Stimulated activated CD4-positive, alpha-beta T cell treated with anti-CD3 and anti-CD28 coated beads, Interleukin-4, amount 100 ng/mL, for 48 hours (primary cell): Measurements from ENCODE around the gene DAPK2.

Experiments
- DNase-seq, 2 donors: peaks; one replicate each; pipeline ENCODE4 v3.0.0-alpha.2; 2020; ENCODE audit warnings: low read depth in 2 of 2

The DAPK2 gene

DNA sequence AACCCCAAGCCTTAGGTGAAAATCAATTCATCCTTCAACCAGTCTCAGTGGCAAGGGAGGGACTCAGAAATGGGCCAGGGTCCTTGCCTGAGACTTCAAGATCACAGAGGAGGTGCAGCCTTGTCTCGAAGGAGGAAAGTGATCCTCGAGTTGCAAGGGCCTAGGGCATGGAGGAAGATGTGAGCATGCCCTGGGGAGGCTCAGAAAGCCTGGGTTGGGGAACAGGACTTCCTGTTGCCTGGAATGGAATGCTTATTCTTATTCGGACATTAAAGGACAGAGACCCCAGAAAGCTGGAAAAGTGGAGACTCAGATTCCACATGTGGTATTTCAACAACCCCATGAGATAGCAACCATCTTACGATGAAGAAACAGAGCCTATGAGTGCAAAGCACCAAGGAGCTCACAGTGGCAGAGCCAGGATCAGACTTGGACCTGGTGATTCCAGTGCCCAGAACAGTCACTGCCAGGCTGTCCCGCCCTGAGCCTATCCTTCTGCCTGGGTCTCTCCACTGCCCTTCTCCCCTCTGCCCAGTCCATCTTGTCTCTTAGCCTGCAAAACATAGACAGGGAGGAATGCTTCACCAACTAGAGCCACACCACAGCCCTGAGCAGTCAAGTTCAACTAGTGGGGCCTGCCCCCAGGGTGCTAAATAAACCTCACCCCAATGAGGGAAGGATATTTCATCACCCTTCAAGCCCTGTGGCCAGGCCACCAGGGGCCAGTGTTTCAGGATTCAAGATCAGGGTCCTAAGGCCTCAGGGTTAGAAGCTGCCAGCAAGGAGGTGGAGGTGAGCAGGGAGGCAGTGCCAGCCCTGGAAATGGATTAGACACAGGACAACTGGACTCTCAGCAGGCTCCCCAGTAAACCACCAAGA, 21.9 kb downstream of the DAPK2 start:
- DNase-seq: no peak

DNA sequence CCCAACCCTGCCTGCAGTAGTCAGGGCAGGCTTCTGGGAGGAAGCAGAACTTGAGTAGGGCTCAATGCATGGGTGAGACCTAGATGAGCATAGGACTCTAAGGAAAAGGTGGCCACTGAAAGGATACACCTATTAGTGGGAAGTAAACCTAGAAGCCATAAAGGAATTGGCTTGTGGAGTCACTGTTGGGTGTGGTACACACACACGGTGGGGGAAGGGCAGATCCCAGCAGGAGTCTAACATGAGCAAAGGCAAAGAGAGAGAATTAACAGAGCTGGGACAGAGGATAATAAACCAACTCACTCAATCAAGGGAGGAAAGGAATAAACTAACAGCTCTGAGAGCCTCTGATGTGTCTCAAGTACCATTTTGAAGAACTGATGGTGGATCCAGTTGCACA, 23.1 kb downstream of the DAPK2 start:
- DNase-seq: no peak

DNA sequence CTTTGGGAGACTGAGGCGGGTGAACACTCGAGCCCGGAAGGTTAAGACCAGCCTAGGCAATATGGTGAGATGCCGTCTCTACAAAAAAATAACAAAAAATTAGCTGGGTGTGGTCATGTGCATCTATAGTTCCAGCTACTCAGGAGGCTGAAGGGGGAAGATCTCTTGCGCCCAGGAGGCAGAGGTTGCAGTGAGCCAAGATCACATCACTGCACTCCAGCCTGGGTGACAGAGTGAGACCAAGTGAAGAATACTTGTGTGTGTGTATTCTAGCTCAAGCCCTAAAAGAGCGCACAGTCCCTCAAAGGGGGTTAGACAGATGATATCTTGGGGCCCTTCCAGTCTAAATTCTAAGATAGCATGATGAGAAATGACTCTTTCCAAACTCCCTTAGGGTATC, 23.7 kb downstream of the DAPK2 start:
- DNase-seq: no peak

DNA sequence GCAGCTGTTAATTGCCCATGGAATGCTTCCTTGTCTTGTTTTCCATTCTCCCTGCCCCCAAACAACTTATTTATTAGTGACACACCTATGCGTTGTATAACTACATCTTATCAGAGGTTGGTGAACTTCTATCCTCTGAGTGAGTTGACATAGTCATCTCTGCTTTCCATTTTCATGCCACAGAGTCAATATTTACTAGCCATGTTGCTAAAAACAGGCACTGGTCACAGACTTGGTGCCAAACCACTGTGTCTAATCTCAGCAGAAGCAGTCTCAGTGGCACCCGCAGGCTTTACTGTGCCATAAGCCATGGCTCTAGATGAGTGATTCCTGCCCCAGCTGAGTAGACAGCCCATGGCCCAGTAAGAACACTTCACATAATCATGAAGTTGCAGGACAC, 26.5 kb downstream of the DAPK2 start:
- no peak for DNase-seq

DNA sequence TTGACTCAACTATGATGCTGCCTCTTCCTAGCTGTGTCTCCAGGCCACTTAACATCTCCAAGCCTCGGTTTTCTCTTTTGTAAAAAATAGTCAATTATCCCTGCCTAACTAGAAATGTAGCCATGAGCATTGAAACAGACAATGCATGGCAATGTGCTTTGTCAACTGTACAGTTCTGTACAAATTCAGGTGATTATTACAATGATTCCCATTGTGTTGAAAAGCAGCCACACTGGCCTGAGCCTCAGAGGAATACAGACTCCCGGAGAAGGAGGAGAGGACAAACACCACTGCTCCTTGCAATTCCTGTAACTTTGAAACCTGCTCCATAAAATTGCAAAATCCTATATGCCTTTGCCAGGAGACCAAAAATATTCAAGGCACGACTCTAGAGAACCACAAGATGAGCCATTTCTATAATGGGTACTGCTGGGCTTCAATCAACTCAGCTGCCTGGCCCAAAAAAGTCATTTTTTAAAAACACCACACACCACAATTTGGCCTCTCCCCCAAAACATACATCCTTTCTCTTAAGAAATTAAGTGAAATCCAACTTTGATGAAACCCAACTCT, 28.6 kb downstream of the DAPK2 start:
- DNase-seq: no peak

DNA sequence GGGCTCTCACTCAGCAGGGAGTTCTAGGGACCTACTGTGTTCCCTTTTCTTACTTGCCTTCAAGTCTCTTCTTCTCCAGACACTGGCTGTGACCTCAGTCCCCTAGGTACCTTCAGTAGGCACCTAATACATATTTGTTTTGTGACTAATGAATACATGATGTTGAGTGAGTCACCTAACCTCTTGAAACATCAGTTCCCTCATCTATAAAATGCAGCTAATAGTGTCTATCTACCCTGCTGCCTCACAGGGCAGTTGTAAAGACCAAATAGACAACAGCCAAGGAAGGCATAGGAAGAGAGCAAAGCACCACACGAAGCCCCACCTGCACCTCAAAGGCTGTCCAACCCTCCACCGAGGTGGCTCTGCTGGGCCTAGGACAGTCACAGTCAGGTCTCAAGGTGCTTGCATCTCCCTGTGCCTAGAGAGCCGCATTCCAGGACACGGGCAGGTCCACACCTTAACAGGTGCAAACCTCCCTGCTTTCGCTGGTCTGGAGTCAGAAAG, 29.1 kb downstream of the DAPK2 start:
- DNase-seq: no peak

DNA sequence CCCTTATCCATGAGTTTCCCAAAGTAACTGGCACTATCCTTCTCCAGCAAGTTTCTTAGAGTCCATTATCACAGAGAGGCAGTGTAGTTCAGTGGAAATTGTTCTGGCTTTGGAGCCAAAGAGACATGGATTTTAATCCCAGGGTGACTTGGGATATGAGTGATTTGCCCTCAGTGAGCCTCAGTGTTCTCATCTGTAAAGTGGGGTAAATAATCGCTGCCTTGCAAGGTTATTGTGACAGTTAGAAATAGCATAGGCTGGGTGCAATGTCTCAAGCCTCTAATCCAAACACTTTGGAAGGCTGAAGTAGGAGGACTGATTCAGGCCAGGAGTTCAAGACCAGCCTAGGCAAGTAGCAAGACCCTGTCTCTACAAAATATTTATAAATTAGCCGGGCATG, 30.0 kb downstream of the DAPK2 start:
- no peak for DNase-seq

DNA sequence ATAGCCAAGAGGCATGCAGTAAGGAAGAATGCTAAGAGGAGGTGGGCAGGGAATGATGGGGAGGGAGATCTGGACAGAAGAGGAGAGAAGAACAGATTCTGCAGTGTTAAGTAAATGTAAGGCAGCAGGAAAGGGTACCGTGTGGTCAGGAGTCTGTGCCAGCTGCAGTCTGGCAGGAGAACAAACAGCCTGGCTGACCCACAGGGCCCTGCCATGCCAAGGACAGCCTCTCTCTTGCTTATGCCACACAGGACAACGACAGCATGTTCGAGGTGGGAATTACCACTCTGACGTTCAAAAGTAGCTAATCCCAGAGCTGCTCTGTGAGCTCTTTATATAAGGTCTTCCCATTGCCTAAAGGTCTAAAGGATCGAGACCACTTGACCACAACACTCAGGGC, 31.3 kb downstream of the DAPK2 start:
- DNase-seq: no peak

DNA sequence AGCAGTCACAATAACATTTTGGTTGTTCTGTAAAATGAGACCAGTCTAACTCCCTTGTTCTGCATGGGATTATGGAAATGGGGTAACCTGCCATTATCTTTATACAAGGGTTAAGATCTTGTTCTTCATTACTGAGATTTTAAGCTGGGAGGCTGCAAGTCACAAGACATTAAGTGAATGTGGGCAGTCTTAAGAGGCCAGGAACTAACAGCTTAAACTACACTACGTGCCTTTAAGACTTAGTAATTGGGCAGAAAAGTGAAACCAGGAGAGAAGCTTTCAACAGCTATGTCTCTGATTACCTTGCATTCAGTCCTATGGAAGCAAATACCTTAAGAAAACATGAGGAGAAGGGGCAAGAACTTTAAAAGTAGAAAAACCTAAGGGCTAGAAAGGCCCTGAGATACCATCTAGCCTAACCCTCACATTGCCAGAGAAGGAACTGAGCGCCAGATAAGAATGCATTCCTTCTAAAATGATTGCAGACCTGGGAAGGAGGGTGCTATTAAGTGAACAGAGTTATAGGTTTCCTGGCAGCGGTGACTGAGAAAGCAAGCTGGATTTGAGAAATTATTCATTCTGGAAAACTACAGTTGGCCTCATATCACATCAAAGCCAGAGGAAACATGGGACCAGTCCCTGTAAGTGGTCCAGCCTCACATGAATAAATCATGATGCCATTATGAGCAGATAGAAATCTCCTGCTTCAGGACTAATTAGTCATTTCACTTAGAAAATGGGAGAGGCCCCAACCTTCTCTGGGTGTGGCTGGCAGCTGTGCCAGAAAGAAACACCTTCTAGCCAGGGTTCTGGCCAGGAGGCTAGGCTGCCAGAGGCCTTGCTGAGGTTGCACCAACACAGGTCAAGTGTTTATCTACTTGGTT, 32.9 kb downstream of the DAPK2 start:
- DNase-seq: peak in 1 of 2 donors; percentile 9

DNA sequence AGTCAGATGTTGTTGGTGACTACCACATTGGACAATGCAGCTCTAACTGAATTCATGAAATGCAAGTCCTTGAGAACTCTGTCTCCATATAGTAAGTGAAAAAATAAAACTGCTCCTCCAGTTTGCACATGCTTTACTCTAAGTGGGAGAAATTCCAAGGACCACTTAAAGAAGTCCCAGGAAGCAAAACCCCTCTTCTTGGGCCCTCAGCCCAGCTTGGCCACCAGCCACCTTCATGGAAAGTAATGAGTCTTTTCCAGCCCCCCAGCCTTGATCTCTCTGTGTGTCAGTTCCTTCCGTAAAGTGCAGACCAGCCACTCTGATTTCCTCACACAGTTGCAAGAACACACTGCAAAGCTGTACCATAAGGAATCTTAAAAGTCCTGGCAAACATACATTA, 34.5 kb downstream of the DAPK2 start:
- no peak for DNase-seq

DNA sequence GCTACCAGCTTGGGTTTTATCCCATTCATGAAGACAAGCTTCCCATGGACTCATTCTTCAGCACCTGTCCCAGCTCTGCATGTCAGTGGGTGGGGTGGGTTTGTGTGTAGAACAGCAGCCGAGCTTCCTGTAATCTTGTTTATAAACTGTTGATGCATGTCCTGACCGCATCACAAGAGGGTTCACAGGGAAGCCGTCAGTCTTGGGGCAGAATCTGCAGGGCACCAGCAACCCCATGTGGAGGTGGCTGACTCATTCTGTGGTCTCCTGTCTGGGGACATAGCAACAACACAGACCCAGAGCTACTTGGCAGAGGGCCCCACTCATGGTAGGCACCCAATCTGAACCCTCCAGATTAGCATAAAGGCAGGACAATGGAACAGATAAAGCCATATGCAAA, 35.6 kb downstream of the DAPK2 start:
- DNase-seq: peak; percentile 64 to 80

DNA sequence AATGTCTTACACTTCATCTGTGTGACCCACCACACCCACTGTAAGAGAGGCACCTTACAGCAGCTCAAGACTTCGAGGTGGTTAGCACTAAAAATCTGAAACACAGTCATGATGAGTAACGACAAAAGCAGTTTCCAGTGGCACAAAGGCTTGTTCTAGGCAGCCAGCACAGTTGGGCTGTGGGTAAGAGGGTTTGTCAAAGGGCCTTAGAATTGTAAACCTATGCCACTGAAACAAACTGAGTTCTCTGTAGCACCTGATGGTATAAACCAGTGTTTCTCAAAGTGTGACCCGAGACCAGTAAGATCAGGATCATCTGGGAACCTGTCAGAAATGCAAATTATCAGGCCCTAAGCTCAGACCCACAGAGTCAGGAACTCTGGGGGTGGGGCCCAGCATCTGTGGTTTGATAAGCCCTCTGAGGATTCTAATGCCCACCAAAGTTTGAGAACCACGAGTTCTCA, 36.5 kb downstream of the DAPK2 start:
- peak; percentile 23 to 68 for DNase-seq

DNA sequence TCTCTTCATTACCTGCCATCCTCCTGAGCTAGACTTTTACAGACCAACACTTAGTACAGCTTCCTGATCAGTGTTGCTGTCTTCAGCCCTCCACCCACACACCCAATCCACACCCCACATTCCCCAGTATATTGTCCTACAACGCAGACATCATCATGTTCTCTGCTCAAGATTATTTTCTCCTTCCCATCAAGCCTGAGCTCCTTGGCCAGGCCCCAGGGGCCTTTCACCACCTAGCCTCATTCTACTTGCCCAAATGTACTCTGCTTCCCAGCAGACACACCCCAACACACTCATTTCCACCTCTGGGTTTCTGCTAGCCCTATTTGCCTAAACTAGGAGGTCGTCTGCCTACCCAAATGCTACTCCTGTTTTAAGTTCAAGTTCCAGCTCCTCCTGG, 37.0 kb downstream of the DAPK2 start:
- DNase-seq: peak in 1 of 2 donors; percentile 11

DNA sequence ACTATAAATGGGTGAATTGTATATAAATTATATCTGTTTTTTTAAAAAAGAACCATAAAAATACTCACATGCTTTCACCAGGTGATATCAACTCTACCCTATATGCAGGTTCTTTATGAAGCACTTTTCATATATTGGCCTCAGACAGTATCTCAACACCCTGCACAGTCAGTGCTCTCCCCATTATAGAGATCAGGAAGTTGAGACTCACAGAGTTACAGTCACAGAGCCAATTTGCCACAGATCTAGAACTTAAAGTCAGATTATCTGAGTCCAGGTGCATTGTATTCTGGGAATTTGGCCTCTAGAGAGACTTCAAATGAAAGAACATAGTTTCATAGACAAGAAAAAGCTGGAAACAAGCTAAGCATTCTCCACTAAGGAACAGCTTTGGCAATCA, 38.1 kb downstream of the DAPK2 start:
- no peak for DNase-seq

DNA sequence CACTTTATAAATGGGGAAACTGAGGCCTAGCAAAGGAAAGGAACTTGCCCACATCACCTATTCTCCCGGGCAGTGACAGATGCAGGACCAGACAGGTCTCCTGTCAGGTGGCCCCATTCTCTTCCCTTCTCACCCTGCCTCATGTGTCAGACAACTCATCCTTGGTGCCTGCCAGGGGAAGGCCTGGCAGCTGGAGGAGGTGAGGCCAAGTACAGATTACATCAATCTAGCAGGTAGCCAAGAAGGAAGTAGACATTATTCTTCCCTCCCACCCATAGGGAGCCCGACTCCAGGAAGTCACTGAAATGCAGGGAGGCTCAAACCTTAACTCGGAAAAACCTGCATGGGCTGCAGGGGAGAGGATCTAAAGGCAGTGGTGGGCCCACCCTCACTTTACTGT, 39.6 kb downstream of the DAPK2 start:
- no peak for DNase-seq

DNA sequence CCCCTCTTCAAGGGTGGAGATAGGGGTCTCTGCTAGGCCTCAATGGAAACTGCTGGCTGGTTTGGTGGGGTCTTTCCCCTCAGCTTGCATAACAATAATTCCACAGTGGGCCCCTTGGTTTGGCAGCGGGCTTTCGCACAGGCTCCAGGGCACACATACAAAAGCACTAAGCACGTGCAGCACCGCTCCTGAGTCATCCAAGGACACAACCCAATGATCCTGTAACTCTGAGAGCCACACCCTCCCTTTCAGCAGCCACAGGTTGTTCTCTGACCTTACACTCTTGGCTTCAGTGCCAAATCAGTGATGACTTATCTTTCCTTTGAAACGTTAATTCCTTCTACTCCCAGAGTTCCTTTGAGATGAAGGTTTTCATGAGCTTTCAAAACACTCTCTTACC, 41.7 kb downstream of the DAPK2 start:
- no peak for DNase-seq

DNA sequence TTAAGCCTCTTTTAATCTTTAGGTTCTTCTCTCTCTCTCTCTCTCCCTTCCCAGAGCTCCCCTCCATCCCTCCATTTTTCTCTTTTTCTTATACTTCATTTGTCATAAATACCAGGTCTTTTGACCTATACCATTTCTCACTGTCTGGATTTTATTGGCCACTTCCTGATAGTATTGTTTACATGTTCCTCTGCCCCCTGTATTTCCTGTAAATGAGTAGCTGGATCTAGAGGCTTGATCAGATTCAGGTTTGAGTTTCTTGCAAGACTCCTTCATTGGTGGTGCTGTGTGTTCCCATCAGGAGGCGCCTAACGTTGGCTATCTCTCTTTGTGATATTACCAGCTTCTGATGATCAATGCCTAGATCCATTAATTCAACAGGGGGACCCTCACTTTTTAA, 42.2 kb downstream of the DAPK2 start:
- no peak for DNase-seq

DNA sequence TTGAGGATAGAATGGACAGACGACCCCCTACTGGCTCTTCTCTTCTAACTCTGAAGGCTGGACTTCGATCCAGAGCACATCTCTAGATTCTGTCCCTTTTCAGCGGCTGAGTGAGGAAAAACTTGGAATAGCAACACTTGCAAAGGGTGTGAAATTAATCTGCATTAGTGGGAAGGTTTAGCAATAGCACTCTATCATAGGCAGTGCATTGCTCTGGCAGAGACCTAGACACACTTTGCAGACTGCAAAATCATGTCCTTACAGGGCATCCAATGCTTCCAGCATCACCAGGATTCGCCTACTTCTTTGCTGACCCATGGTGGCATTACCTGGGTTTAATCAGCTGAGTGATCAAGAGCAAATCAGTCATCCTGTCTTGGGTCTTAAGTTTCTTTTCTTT, 43.1 kb downstream of the DAPK2 start:
- DNase-seq: no peak

DNA sequence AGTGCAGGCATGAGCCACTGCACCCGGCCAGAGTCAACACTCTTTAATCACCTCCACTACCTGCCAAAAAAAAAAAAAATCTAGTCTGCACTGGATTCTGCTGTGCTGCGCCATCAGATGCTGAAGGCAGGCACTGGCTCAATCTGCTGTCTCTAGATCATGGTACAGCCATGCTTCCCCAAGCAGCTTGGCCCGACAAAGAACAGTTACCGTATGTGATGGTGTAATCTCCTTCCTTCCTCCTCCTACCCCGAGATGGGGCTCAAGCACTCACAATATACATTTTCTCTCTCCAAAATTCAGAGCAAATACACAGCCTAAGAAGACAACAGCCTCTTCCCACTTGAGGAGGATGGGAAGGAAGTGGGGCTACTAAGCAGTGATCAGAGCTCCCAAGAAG, 45.1 kb downstream of the DAPK2 start:
- DNase-seq: no peak

DNA sequence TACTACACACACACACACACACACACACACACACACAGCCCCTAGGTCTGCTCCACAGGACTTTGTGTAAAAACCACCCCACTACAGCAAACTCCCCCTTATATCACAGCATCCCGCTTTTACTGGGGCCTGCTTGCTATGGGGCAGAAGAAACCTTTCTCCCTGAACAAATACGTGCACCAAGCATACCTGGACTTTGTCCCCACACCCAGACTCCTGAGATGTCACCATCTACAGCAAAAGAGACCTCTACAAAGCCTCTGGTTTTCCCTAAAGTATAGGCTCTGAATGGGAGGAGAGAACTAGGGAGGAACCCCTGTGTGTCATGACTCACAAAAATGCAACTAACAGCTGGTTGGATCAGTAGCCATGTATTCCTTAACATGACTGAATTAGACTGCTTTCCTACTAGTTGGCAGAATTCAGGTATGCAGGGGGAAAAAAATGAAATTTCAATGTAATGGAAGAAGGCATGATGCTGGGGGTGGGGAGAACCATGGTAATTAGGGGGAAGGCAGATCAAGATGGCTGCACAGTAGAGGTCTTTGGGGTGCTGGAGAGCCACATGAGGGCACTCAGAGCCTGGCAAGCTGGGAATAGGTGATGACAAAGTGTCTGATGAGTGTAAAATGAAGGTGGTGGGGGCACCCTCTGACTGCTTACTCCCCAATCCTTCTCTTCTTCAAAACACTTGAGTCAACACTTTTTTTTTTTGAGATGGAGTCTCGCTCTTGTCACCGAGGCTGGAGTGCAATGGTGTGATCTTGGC, 45.9 kb downstream of the DAPK2 start:
- no peak for DNase-seq

DNA sequence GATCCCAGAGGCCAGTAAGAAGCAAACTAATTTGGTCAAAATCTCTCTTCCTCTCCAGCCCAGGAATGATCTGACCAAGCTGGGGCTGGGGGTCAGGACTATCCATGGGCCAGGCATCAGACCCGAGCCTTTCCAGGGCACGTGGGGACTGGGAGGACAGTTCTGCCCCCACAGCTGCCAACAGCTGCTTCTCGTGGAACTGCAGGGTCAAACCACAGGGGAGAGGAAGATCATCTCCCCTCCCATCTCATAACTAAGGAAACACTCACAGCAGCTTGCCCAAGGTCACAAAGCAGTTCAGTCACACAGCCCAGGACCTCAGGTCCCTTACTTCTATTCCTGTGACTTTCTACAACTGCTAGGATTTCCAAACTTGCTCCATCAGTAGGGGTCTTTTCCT, 47.1 kb downstream of the DAPK2 start:
- no peak for DNase-seq

DNA sequence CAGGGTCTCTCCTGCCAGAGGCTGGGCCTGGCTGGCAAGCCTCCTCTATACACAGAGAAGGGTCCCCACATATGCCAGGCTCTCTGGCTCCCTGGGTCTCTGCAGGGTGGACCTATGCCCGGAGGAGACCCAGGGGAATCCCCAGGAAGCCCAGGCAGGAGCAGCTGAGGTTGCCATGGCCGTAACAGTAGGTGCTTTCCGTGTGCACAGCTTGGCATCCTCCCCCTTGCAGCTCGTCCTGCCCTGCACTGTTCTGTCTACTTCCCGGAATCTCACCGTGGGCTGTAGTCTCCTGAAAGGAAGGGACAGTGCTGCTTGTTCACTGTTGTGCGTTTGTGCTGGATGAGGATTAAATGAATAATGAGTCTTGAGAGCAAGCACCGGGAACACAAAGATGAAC, 47.8 kb downstream of the DAPK2 start:
- no peak for DNase-seq
